NAMALWA (cell line): ENCODE data around the gene HEBP2.
"Not testable (repeated sequence)": the region's sequence is repeated elsewhere in the genome, so short reads cannot be mapped to it uniquely, and the experiment has no call there.

Source experiments
- DNase-seq: peaks from one replicate; pipeline ENCODE4 v3.0.0-alpha.2; 2015; ENCODE audit warnings: low spot score

Gene HEBP2

GRCh38 chr6:138403801-138404665 is at the start of gene HEBP2:
TSS of gene HEBP2 (plus strand) at chr6:138404223. CDS start at chr6:138404496, 273 bp downstream.
- peak; percentile 94 for DNase-seq

GRCh38 chr6:138357928-138358327 is 46.1 kb upstream of the HEBP2 start:
- no peak for DNase-seq

GRCh38 chr6:138368684-138369083 is 35.3 kb upstream of the HEBP2 start:
- DNase-seq: not testable (repeated sequence)

GRCh38 chr6:138370631-138371451 is 33.2 kb upstream of the HEBP2 start:
- no peak for DNase-seq

GRCh38 chr6:138371452-138371711 is 32.6 kb upstream of the HEBP2 start:
- no peak for DNase-seq

GRCh38 chr6:138371720-138372119 is 32.3 kb upstream of the HEBP2 start:
- no peak for DNase-seq

- peak; percentile 15 for DNase-seq
Measured at GRCh38 chr6:138372711-138373463, 31.1 kb upstream of the HEBP2 start.

- DNase-seq: no peak
Measured at GRCh38 chr6:138374230-138374629, 29.8 kb upstream of the HEBP2 start.

- DNase-seq: no peak
Measured at GRCh38 chr6:138374815-138375214, 29.2 kb upstream of the HEBP2 start.

GRCh38 chr6:138377042-138377441 is 27.0 kb upstream of the HEBP2 start:
- no peak for DNase-seq

- no peak for DNase-seq
Measured at GRCh38 chr6:138377844-138378243, 26.2 kb upstream of the HEBP2 start, which contains the start of gene SMIM28. TSS of gene SMIM28 (plus strand) at chr6:138377905. CDS start at chr6:138378073, 168 bp downstream.

GRCh38 chr6:138378463-138378862 is 25.6 kb upstream of the HEBP2 start:
- no peak for DNase-seq

- DNase-seq: no peak
Measured at GRCh38 chr6:138382498-138383265, 21.3 kb upstream of the HEBP2 start.

- no peak for DNase-seq
Measured at GRCh38 chr6:138383776-138384175, 20.2 kb upstream of the HEBP2 start.

GRCh38 chr6:138386897-138387296 is 17.1 kb upstream of the HEBP2 start:
- no peak for DNase-seq

GRCh38 chr6:138387577-138388368 is 16.2 kb upstream of the HEBP2 start:
- DNase-seq: no peak

- no peak for DNase-seq
Measured at GRCh38 chr6:138389551-138389950, 14.5 kb upstream of the HEBP2 start.

- DNase-seq: peak; percentile 50
Measured at GRCh38 chr6:138393871-138394783, 9.9 kb upstream of the HEBP2 start.

- DNase-seq: no peak
Measured at GRCh38 chr6:138396709-138397108, 7.3 kb upstream of the HEBP2 start.
